Stimulated activated naive B cell treated with anti-CD40 and anti-IgM and Interleukin-4, amounts not matched to agents 10 μg/mL and 1 μg/mL and 100 μg/mL, for 72 hours (primary cell): Measurements from ENCODE around the gene KDELR1.
A peak's percentile ranks its signal among the peaks of the same experiment; 100 is the strongest.

Experiments
- ATAC-seq, 2 donors: fragments of 150-1000 bp; cut with Tn5 transposase; replicated peaks; 2 replicates each; pipeline ENCODE4 v1.10.0; 2021; ENCODE audit warnings: moderate library complexity in 1 of 2
- DNase-seq: peaks from one replicate; pipeline ENCODE4 v3.0.0; 2021
- H3K27ac Mint-ChIP-seq: one replicate; pipeline ENCODE4 v1.8.0; 2022; ENCODE audit warnings: mild to moderate bottlenecking, mixed read lengths
- H3K27me3 Mint-ChIP-seq, 2 donors: one replicate each; pipeline ENCODE4 v1.8.0; 2022; ENCODE audit warnings: mixed read lengths in 2 of 2
- H3K36me3 Mint-ChIP-seq, 2 donors: one replicate each; pipeline ENCODE4 v1.8.0; 2022; ENCODE audit warnings: mixed read lengths in 2 of 2, mild to moderate bottlenecking in 1 of 2
- H3K4me1 Mint-ChIP-seq, 2 donors: one replicate each; pipeline ENCODE4 v1.8.0; 2022; ENCODE audit warnings: mixed read lengths in 2 of 2, mild to moderate bottlenecking in 1 of 2
- H3K4me3 Mint-ChIP-seq, 2 donors: one replicate each; pipeline ENCODE4 v1.8.0; 2022; ENCODE audit warnings: mild to moderate bottlenecking in 2 of 2, mixed read lengths in 2 of 2, moderate library complexity in 1 of 2
- H3K9me3 Mint-ChIP-seq, 2 donors: one replicate each; pipeline ENCODE4 v1.8.0; 2022; ENCODE audit warnings: mixed read lengths in 2 of 2, mild to moderate bottlenecking in 1 of 2

KDELR1 gene

DNA sequence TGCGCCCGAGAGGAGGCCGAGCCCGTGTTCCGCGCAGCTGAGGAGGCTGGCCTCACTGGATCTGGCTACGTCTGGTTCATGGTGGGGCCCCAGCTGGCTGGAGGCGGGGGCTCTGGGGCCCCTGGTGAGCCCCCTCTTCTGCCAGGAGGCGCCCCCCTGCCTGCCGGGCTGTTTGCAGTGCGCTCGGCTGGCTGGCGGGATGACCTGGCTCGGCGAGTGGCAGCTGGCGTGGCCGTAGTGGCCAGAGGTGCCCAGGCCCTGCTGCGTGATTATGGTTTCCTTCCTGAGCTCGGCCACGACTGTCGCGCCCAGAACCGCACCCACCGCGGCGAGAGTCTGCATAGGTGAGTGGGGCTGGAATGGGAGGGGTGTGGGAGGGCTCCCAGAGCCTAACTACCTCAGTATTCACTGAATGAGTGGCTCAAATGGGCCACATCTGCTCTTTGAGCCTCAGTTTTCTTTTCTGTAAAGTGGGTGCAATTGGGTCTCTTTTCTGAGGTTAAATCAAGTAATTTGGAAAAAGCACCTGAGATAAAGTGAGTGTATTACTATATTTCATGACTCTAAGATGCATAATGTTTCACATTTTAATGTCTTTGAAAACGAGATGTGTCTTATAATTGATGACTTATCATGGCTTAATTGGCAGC is 13.8 kb upstream of the KDELR1 start:
- Mint-ChIP-seq H3K27ac (no peak overlapping the region), H3K4me3 (no peak overlapping the region), H3K4me1 (peaks cover 7 to 11% of the 10 kb centered on the region in 2 donors), H3K9me3 (peaks cover 1 to 3% of the 10 kb centered on the region in 2 donors), H3K36me3 (peaks cover 0 to 3% of the 10 kb centered on the region in 2 donors), H3K27me3 (peaks cover 25 to 32% of the 10 kb centered on the region in 2 donors)
- ATAC-seq (no peak), DNase-seq (no peak)

DNA sequence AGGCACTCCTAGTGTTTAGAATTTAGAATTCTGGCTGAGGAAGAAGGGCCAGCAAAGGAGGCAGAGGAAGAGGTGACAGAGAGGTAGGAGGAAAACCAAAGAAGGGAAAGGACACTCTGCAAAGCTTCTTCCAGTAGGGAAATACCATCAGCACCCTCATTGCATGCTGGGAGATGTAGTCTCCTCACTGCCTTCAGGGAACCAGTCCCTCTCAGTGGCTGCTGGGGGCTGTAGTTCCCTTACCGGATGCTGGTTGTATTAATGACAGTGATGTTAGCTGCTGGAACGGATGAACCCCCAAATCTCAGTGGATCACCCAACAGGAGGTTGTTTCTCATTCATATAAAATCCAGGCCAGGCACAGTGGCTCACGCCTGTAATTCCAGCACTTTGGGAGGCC is 12.3 kb upstream of the KDELR1 start:
- DNase-seq (no peak), ATAC-seq (peak; percentile 80 to 82)
- Mint-ChIP-seq H3K27ac (no peak overlapping the region), H3K27me3 (peaks cover 21 to 22% of the 10 kb centered on the region in 2 donors), H3K4me1 (peaks cover 10 to 25% of the 10 kb centered on the region in 2 donors), H3K4me3 (no peak overlapping the region), H3K36me3 (peaks cover 0 to 7% of the 10 kb centered on the region in 2 donors), H3K9me3 (peaks cover 9 to 13% of the 10 kb centered on the region in 2 donors)

DNA sequence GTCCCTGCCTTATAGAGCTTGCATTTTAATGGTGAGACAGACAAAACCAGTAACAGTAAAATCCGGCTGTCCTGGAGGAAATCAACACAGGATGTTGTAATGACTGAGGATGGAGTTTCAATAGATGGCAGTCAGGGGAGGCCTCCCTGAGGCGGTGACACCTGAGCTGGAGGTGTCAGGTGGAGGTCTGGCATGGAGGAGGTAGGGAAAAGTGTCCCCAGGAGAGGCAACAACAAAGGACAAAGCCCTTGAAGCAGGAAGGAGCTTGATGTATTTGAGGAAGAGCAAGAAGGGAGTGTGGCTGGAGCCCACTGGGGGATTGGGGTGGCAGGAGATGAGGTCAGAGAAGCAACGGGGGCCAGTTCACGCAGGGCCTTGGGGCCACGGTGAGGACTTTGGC is 9.9 kb upstream of the KDELR1 start:
- Mint-ChIP-seq H3K27ac (no peak overlapping the region), H3K9me3 (peaks cover 9 to 13% of the 10 kb centered on the region in 2 donors), H3K4me3 (no peak overlapping the region), H3K27me3 (peaks cover 25 to 27% of the 10 kb centered on the region in 2 donors), H3K36me3 (peaks cover 1 to 13% of the 10 kb centered on the region in 2 donors), H3K4me1 (peaks cover 21 to 40% of the 10 kb centered on the region in 2 donors)
- ATAC-seq, result no peak
- DNase-seq, result no peak

GRCh38 chr19:48400018-48400742 is 8.8 kb upstream of the KDELR1 start:
- H3K36me3 Mint-ChIP-seq, result peaks cover 1 to 10% of the 10 kb centered on the region in 2 donors
- ATAC-seq, result peak; percentile 13 to 37
- no peak for DNase-seq
- peaks cover 27 to 30% of the 10 kb centered on the region in 2 donors for H3K27me3 Mint-ChIP-seq
- no peak overlapping the region for H3K27ac Mint-ChIP-seq
- peaks cover 27 to 46% of the 10 kb centered on the region in 2 donors for H3K4me1 Mint-ChIP-seq
- peaks cover 8 to 10% of the 10 kb centered on the region in 2 donors for H3K9me3 Mint-ChIP-seq
- peak overlapping the region in 1 of 2 donors; percentile 44 for H3K4me3 Mint-ChIP-seq

DNA sequence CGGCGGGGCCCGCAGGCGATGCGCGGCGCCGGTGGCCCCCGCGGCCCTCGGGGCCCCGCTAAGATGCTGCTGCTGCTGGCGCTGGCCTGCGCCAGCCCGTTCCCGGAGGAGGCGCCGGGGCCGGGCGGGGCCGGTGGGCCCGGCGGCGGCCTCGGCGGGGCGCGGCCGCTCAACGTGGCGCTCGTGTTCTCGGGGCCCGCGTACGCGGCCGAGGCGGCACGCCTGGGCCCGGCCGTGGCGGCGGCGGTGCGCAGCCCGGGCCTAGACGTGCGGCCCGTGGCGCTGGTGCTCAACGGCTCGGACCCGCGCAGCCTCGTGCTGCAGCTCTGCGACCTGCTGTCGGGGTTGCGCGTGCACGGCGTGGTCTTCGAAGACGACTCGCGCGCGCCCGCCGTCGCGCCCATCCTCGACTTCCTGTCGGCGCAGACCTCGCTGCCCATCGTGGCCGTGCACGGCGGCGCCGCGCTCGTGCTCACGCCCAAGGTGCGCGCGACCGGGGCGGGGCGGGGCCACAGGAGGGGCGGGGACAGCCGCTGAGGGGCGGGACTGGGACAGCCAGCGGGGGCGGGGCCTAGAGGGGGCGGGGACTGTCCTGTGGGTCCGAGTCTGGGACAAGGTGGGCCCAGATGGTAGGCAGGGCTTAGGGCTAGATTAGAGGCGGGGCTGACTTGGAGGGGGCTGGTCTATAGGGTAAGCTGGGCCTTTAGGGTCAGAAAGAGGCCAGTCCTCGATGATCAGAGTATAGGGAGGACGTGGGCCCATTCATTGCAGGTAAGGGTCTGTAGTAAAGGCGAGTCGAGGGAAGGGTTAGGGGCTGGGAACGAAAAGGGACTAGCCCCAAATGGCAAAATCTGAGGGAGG is 7.3 kb upstream of the KDELR1 start:
- H3K4me3 Mint-ChIP-seq, result peak overlapping the region; percentile 81 to 85
- ATAC-seq (peak; percentile 62 to 81), DNase-seq (peak; percentile 75)
- peaks cover 38 to 59% of the 10 kb centered on the region in 2 donors for H3K4me1 Mint-ChIP-seq
- H3K27ac Mint-ChIP-seq, result no peak overlapping the region
- peaks cover 8 to 10% of the 10 kb centered on the region in 2 donors for H3K9me3 Mint-ChIP-seq
- peaks cover 41 to 46% of the 10 kb centered on the region in 2 donors for H3K27me3 Mint-ChIP-seq
- H3K36me3 Mint-ChIP-seq, result peaks cover 1 to 10% of the 10 kb centered on the region in 2 donors

- ATAC-seq (no peak), DNase-seq (no peak)
- H3K27me3 Mint-ChIP-seq, result peaks cover 41 to 47% of the 10 kb centered on the region in 2 donors
- H3K4me1 Mint-ChIP-seq, result peaks cover 35 to 54% of the 10 kb centered on the region in 2 donors
- H3K9me3 Mint-ChIP-seq, result peaks cover 8 to 10% of the 10 kb centered on the region in 2 donors
- peaks cover 1 to 10% of the 10 kb centered on the region in 2 donors for H3K36me3 Mint-ChIP-seq
- H3K4me3 Mint-ChIP-seq, result peak overlapping the region; percentile 81 to 85
- H3K27ac Mint-ChIP-seq, result peak overlapping the region; percentile 85
Measured at GRCh38 chr19:48398102-48398374, 6.7 kb upstream of the KDELR1 start.

GRCh38 chr19:48397263-48398101 is 6.1 kb upstream of the KDELR1 start:
- Mint-ChIP-seq H3K27ac (peak overlapping the region; percentile 85), H3K27me3 (peaks cover 46 to 47% of the 10 kb centered on the region in 2 donors), H3K9me3 (peaks cover 8 to 10% of the 10 kb centered on the region in 2 donors), H3K4me3 (peak overlapping the region; percentile 81 to 85), H3K36me3 (peaks cover 1 to 10% of the 10 kb centered on the region in 2 donors), H3K4me1 (peaks cover 38 to 58% of the 10 kb centered on the region in 2 donors)
- ATAC-seq (no peak), DNase-seq (no peak)

- no peak overlapping the region for H3K27ac Mint-ChIP-seq
- peaks cover 46 to 47% of the 10 kb centered on the region in 2 donors for H3K27me3 Mint-ChIP-seq
- peaks cover 40 to 65% of the 10 kb centered on the region in 2 donors for H3K4me1 Mint-ChIP-seq
- H3K36me3 Mint-ChIP-seq, result peaks cover 1 to 10% of the 10 kb centered on the region in 2 donors
- ATAC-seq (no peak), DNase-seq (no peak)
- H3K9me3 Mint-ChIP-seq, result peaks cover 8 to 10% of the 10 kb centered on the region in 2 donors
- no peak overlapping the region for H3K4me3 Mint-ChIP-seq
Measured at GRCh38 chr19:48396824-48397176, 5.4 kb upstream of the KDELR1 start.

- peak overlapping the region in 1 of 2 donors; percentile 17 for H3K4me3 Mint-ChIP-seq
- H3K4me1 Mint-ChIP-seq, result peaks cover 43 to 69% of the 10 kb centered on the region in 2 donors
- DNase-seq (no peak), ATAC-seq (no peak)
- H3K9me3 Mint-ChIP-seq, result peaks cover 8 to 10% of the 10 kb centered on the region in 2 donors
- no peak overlapping the region for H3K27ac Mint-ChIP-seq
- peaks cover 46 to 47% of the 10 kb centered on the region in 2 donors for H3K27me3 Mint-ChIP-seq
- peaks cover 1 to 10% of the 10 kb centered on the region in 2 donors for H3K36me3 Mint-ChIP-seq
Measured at GRCh38 chr19:48396016-48396823, 4.9 kb upstream of the KDELR1 start.

DNA sequence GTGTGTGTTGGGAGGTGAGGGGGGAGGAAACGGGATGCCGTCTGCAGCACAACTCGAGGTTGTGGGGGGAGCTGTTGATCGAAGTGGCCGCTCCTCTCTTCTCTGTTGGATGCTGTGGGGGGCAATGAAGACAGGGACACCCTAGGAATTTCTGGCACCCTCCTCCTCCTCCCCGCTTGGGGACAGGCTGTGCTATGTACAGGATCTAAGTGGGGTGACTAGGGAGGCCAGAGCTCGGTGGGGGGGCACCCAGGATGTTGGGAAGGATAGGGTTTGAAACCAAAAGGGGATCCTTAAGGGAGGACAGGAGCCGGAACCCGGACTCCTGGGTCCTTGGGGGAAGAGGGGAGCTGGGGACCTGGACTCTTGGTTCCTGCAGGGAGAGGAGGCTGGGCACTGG is 4.1 kb upstream of the KDELR1 start:
- peaks cover 45 to 70% of the 10 kb centered on the region in 2 donors for H3K4me1 Mint-ChIP-seq
- peaks cover 46 to 47% of the 10 kb centered on the region in 2 donors for H3K27me3 Mint-ChIP-seq
- peaks cover 8 to 10% of the 10 kb centered on the region in 2 donors for H3K9me3 Mint-ChIP-seq
- ATAC-seq (no peak), DNase-seq (no peak)
- H3K27ac Mint-ChIP-seq, result peak overlapping the region; percentile 28
- H3K4me3 Mint-ChIP-seq, result peak overlapping the region; percentile 3 to 7
- peaks cover 3 to 10% of the 10 kb centered on the region in 2 donors for H3K36me3 Mint-ChIP-seq

- Mint-ChIP-seq H3K27me3 (peaks cover 46 to 47% of the 10 kb centered on the region in 2 donors), H3K27ac (no peak overlapping the region), H3K36me3 (peaks cover 3 to 10% of the 10 kb centered on the region in 2 donors), H3K4me1 (peaks cover 47 to 74% of the 10 kb centered on the region in 2 donors), H3K4me3 (peak overlapping the region; percentile 3 to 78), H3K9me3 (peaks cover 8 to 10% of the 10 kb centered on the region in 2 donors)
- no peak for ATAC-seq
- DNase-seq, result no peak
Measured at GRCh38 chr19:48395170-48395455, 3.8 kb upstream of the KDELR1 start.

- H3K27me3 Mint-ChIP-seq, result peaks cover 46 to 47% of the 10 kb centered on the region in 2 donors
- ATAC-seq, result no peak
- DNase-seq, result no peak
- H3K27ac Mint-ChIP-seq, result peak overlapping the region; percentile 59
- H3K4me3 Mint-ChIP-seq, result peak overlapping the region; percentile 65 to 78
- peaks cover 47 to 71% of the 10 kb centered on the region in 2 donors for H3K4me1 Mint-ChIP-seq
- peaks cover 5 to 6% of the 10 kb centered on the region in 2 donors for H3K9me3 Mint-ChIP-seq
- H3K36me3 Mint-ChIP-seq, result peaks cover 3 to 10% of the 10 kb centered on the region in 2 donors
Measured at GRCh38 chr19:48394331-48395169, 3.2 kb upstream of the KDELR1 start.
